SW480 (cell line): Measurements from ENCODE around the gene ATG2A.

ENCODE experiments used
- DNase-seq: peaks from one replicate; pipeline ENCODE4 v3.0.0-alpha.2; 2016; ENCODE audit warnings: low spot score

ATG2A gene

DNA sequence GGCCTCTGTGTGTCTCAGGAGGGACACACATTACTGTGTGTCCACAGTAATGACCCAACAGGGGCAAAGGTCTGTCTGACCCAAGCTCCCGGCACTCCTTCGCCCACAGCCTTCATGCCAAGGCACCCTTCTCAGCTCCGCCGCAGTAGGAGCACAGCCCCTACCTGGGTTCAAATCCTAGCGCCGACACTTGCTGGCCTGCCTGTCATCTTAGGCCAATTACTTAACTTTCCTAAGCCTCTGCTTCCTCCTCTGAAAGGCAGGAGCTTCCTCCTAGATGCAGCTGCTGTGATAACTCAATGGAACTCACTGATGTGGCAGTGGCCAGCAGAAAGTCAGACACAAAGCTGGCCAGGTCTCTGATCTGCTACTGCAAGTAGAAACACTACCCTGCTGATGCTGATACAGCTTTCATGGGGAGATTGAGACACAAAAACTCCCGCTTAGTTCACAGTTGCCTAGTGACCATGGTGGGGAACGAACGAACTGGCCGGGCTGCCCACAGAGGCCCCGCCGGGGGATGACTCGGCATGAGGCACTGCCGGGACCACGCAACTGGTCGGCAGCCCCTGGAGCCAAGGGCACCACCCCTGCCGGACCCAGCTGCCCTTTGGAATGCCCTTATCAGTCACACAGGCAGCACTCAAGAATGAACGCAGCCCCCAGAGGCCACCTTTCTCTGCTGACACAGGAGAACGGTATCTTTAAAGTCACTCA, 46.7 kb downstream of the ATG2A start:
- no peak for DNase-seq

DNA sequence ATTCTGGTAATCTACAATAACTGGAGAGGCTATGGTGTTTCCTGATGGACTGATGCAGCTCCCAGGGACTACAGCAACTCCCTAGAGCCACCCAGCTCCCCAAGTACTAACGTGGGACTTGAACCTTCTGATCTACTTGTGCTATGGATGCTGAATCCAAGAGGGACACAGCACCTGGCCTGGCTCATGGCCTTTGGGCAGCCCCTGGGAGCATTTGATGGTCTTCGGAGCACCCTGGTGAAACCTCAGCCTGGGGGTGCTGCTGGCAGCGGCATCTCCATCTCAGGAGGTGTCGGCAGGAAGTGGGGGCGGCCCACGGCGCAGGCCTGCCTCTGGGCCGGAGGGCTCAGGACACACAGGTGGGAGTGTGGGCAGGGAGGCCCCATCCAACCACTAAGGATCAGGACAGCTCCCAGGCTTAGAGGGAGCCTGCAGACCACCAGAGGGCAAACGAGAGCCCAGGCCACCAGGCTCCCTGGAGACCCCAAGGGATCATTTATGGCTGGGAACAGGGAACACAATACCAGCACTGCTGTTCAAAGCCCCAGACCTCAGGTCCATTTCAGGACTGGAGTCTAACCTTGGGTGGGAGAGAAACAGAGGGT, 47.3 kb downstream of the ATG2A start:
- DNase-seq, result no peak

DNA sequence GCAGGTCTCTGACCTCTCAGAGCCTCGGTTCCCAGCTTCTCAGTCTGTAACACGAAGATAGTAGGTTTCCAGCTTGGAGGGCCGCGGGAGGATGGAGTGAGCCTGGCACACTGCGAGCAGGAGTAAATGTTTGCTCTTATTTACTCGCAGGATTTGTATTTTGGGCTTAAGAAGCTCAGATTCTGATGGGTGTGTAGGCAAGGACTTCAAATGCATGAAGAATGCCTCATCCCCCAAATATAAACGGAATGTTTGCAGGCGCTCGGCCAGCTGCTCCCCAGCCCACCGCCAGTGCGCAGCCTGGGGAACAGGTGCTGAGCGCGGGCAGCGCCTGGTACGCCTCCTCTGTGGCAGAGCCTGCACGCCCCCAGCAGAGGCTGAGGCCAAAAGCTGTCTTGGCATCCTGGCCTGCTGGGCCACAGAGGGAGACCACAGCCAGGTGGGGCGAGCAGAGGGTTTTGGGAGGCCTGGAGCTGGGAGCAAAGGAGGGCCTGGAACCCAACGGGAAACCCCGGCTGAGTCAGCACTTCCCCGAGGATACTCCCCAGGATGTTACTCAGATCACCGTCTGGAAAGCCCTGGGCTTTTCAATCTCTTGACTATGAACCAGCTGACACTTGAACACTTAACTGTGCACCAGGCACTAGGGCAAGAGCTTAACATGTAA, 48.0 kb downstream of the ATG2A start:
- no peak for DNase-seq

DNA sequence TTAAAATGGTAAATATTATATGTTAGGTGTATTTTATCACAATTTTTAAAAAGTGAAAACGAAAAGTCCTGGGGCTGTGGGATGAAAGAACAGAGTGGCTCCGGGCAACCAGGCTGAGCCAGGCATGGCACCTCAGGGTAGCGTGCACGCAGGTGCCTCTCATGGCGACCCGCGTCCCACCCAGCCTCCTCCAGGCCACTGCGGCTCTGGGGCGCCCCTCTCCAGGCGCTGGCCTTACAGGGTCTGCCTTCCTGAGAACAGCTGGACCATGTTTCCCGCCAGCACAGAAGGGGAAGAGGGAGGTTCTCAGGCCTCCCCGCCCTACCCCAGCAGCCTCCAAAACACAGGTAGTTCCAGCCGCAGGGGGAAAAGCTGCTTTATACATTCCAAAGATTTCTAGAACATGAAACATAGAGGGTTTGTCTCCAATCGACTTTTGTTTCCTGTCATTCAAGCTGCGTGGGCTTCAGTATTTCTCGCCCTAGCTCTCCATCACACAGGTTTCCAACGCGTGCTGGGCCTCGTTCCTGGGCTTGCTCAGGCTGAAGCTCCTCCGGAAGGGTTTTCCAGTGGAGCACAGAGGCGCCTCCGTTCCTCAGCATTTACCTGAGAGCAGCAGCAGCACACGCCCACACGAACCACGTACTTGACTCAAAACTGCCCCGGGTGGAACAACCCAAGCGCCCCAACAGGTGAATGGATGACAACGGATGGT, 49.1 kb downstream of the ATG2A start:
- DNase-seq, result peak; percentile 75

DNA sequence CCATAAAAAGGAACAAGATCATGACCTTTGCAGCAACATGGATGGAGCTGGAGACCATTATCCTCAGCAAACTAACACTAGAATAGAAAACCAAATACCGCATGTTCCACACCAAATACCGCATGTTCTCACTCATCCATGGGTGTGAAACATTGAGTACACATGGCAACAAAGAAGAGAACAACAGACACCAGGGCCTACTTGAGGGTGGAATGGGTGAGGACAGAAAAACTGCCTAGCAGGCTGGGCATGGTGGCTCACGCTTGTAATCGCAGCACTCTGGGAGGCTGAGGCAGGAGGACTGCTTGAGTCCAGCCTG, 50.9 kb downstream of the ATG2A start:
- no peak for DNase-seq

DNA sequence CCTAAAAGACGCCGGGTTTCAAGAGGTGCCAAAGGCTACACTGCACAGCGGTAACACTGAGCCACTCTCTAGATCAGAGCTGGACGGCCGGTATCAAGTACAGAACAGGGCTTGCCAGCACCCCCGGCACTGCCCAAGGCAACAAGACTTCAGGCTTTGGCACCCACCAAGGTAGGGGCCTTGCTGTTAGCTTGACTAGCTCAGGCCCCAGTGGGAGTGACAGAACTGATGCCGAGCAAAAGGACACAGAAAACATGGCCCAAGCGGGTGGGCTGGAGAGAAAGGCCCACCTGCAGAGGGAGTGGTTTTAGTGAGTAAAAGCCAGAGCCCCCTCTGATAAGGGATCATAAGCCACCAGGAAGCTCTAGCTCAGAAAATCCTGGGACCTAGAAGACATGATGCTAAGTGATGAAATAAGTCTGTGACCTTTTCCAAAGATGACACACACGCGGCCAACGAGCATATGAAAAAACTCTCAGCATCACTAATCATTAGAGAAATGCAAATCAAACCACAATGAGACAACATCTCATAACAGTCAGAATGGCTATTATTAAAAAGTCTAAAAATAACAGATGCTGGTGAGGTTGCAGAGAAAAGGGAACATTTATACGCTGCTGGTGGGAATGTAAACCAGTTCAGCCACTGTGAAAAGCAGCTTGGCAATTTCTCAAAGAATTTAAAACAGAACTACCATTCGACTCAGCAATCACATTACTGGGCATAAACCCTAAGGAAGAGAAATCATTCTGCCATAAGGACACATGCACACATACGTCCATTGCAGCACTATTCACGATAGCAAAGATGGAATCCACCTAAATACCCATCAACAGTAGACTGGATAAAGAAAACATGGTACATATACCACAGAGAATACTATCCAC, 51.5 kb downstream of the ATG2A start:
- no peak for DNase-seq

DNA sequence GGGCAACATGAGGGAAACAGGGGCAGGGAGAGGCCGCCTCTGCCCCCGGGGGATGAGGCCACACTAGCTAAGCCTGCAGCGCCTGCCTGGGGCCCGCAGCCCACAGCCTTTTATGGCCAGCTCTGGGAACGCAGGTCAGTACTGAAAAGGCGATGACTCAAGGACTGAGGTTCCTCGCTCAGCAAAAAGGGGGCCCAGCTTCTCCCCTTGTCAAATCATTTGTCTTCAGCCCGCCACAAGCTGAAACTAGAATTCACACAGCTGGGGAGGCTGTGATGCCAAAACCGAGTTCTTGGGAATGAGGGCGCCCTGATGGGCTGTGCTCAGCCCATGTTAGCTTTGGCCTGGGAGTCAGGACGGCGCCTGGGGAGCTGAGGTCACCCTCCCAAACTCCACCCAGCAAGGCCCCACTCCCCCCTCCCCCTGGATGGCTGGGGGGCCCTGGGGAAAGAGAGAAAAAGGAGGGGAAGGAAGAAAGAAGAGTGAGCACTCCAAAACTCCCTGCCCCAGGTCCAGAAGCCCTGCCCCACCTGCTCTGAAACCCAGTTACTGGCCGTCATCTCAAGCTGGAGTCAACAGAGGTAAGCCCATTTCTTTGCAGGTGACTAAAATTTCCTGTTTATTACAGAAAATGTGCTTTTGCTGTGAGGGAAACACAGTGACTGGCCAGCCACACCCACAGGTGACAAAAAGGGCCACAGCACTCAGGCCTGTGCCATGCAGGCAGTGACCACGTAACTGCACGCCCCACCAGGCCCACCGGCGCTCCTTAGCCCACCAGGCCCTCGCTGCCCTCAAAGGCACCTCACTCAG, 52.3 kb downstream of the ATG2A start:
- DNase-seq, result no peak

DNA sequence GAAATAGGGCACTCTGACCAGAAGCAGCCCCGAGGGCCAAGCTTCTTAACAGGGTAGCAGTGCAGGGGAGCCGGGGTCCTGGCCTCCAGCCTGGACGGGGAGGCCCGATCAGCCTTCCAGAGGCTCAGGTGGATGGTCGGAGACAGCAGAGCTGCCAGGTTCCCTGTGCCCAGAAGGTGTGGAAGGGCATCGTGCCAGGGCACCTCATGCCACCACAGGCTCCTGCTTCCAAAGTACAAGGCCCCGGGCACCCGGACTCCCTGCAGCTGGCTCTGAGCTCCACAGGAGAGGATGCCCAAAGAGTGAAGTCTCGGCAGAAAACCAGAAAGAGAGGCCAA, 52.9 kb downstream of the ATG2A start:
- no peak for DNase-seq

DNA sequence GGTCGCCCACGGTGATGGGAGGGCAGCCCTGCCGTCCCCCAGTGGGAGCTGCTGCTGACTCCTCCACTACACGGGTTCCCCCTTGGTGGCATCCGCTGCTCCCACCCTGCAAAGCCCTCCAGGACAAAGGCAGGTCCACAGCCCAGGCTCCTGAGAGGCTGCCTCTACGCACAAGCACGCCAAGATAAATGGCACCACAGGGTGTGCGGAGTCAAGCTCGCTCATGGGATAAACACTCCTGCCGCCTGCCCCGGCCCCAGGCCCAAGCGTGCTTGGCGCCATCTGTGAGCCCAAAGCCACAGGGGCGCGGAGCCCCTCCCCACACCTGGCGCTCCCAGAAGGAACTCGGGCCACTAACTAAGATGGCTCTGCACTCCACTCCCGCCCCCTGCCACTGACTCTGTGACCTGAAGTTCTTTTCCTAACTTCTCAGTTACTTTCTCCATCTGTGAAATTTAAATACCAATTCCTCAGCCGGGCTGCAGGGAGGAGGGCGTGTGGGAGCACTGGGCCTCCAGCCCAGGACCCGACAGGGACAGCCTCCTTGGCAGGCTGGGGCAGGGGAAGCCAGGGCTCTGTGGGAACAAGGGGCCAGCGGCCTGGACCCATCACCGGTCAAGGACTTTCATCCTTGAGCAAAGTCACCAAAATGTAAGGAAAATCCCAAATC, 53.5 kb downstream of the ATG2A start:
- no peak for DNase-seq

DNA sequence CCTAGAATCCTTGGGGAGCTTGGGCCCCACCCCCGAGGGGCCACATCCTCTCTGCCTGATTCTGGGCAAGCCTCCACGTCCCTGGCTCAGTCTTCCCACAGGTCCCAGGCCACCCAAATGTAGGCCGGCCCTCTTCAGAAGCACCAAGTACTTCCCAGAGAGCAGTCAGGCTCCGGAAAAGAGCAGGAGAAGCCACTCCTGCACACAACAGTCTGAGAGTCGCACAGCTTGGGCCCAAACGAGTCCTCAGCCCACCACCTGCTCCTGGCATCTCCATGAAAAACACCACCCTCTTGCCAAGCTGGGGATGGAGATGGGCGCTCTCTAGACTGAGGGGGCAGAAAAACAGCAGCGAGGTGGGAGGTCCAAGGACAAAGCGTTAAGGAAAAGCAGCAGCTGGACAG, 54.0 kb downstream of the ATG2A start:
- DNase-seq, result no peak

DNA sequence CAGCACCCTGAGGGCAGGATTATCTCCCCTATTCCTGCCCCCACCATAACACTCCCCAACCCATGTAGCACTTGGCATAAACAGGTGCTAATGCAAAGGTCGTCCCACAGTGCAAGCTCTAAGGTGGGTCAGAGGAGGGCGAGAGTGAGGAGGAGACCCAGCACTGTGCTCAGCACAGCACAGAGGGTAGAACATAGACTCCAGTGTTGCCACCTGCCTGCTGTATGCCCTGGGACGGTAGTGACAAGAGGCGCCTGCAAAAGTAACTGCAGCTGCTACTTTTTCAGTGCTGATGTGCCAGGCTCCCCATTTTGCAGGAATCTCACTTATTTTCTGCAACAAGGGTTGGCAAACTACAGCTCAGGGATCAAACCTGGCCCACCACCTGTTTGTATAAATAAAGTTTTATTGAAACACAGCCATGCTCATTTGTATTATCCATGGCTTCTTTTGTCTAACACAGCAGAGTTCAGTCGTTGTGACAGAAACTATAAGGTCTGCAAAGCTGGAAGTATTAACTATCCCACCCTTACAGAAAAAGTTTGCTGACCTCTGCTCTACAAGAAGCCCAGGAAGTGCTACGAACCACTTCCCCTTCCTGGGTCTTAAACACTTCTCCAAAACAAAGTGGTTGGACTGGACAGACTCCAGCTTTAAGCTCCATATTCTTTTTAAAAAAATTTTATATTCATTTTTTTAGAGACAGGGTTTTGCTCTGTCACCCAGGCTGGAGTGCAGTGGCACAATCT, 55.6 kb downstream of the ATG2A start:
- DNase-seq, result no peak

DNA sequence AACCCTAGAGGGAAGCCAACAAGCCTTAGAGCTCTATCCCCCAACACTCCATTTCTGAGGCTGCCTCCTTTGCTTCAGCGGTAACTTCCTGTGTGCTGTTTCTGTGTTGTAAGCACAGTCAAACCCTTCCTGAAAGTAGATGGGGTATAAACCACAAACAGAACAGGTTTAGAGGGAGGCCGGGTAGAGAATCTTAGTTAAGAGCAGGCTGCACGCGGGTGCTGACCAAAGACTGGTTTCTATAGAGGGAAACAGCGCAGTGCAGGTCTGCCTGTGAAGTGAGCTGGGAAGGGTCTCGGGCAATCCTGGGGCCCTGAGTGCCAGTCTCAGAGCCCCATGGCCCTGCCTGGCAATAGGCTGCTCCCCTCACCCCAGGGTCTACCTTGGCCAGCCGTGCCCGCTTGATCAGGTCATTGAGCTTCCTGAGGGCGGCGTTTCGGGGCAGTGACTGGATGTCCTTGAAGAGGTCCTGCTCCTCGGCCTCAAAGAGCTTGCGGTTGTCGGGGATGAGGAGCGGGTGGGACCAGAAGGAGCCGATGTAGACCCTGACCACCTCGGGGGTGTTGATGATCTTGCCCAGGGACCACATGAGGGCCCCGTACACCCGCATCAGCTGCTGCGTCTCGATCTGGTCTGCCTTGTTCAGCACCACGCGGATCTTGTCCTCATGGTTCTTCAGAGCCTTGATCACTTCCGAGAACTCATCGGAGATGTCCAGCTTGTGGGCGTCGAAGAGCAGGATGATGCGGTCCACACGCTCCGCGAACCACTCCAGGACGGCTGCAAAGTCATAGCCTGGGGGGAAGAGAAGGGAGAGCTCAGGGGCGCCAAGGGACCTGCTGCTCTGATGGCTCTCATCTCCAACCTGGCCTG, 57.2 kb downstream of the ATG2A start:
- DNase-seq, result no peak

DNA sequence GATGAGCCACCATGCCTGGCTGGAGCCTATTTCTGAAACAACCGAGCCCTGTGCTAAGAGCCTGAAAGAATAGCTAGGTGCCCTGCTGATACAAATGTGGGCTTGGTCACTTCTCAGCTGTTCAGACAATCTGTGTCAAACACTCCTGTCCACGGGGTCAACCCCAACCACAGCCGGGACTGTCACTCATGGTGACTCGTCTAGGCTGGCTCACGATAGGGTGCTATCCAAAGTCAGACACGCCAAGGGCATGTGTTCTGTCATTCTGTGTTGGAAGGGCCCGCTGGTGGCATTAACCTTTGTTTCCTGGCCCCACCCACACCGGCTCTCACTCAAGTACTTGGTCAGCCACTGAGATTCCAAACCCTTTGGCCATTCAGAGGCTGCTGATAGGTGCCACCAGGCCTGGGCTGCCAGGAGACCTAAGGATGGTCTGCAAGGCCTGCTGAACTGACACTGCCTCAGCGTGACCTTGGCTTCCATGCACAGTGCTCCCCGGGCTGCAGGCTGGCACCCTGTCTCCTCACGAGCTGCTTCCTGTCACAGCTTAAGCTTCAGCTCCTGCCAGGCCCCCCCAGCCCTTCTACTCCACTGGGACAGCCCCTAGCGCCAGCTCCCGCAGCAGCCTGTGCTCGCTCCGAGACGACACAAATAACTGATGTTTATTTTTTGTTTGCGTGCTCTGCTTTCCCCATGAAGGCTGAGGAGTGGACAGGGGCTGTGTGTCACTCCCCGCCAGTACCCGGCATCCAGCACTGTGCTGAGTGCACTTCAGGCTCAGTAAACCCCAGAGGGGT, 58.3 kb downstream of the ATG2A start:
- no peak for DNase-seq

DNA sequence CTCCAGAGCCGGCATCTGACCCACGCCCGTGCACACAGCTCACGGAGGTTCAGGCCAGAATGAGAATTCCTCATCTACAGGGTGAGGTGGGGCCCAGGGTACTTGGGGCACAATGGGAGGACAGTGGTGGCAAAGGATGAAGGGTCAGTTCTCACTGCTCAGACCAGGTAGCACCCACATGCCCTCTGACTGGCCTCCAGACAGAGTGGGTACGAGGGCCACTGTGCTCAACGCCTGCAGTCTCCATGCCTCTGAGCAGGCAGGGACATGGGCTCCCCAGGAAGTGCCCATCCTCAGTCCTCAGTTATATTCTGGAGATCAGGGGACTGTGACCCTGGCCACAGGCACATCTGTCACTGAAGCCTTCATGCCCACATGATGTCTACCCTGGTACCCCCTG, 59.5 kb downstream of the ATG2A start:
- DNase-seq, result no peak

DNA sequence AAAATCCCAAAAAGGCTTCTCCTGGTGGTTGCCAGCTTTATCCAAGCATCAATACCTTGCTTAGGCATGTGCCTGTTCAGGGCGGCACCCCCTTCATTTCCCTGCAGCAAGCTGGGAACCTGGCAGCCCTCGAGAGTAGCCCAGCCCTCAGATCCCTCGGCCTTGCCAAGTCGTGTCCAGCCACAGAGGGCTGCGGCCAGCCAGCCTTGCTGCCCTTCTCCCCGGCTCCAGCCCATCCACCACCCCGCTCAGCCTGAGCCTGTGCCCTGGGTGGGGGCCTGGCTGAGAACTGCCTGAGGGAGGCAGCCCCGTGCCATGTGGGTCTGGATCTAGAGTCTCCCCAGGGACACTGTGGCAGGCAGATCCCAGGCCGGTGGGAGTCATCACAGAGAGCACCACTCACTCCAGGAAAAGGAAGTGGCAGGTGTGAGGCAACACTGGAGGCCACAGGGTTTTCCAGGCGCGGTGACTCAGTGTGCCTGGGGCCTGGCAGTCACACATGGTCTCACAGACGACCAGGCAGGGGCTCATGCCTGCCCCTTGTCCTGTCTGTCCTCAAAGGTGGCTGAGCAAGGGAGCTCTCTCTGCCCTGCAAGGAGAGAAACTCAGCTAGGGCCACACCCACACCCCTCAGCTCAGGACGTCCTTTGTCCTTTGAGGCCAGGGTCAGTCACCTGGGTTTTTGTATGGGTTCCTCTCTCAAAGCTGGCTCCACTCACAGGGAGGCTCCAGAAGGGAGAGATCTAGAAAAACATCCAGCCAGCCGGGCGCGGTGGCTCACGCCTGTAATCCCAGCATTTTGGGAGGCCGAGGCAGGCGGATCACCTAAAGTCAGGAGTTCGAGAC, 60.4 kb downstream of the ATG2A start:
- peak; percentile 92 for DNase-seq

DNA sequence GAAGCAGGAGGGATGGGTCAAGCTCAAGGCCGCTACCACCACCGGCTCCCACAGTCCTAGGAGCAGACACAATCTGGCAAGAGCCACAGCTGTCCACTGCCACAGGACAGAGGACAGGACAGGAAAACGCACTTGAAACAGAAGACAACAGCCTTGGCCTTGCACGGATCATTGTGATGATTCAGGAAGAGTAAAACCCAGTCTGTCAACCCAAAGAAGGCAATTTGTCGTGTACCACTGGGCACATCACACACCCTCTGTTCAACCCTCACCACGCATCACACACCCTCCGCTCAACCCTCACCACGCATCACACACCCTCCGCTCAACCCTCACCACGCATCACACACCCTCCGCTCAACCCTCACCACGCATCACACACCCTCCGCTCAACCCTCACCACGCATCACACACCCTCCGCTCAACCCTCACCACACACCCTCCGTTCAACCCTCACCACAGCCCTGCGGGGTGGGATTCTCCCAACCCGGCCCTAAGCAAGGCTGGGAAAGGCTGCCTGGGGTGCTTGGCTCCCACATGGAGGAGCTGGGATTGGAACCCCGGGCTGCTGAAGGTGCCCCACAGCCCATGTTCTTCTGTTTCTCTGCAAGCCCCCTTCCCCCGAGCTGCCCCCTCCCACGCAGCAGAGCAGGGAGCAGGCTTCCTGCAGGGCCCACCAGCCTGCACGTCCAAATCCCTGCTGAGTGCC, 61.3 kb downstream of the ATG2A start:
- DNase-seq, result no peak
